Heart left ventricle (tissue), 13 donors: ENCODE measurements around the gene NFS1.

Source experiments
- POLR2A ChIP-seq, 2 donors: fragments of 450-650 bp; IDR thresholded peaks; one replicate each; pipeline ENCODE4 v1.6.1; 2017; ENCODE audit warnings: antibody characterized with exemption in 2 of 2, mild to moderate bottlenecking in 2 of 2, moderate library complexity in 2 of 2
- TF ChIP-seq, protein P1 (sequence below), 12 donors: fragments of 200-600 bp; sonication (generic) in 4 of 12; IDR thresholded peaks; one replicate each; pipeline versions ENCODE4 v1.5.0 to v1.8.0; 2018 to 2022; ENCODE audit warnings: antibody characterized with exemption in 12 of 12, mild to moderate bottlenecking in 5 of 12
- donor health status: ischemic (EF 13 %, LVEDD 7.1; RV severe dilation, severe dysfunction).
- donor health status: DM: no; HTN: yes; CAD: no.
- donor health status: DM: no; HTN: no; CAD: no.
- donor health status: ischemic (EF 25% LVEDD 6.9; RV normal size, moderate dysfunction).
- donor health status: ischemic (EF 25% LVEDD 5.7; RV mildly dilated, moderate dysfunction).
- donor health status: ischemic (EF 35%, LVEDD 5.7; RV mildly dilated, moderate dysfunction).
- donor health status: nonischemic (EF 11% LVEDD 7.7; RV severe dilation, severe dysfunction).
- donor health status: DM: yes; HTN: yes; CAD: no.
- donor health status: PGD.
- donor health status: ischemic (EF 29% LVEDD 5.4; RV normal size, mild dysfunction).
- donor health status: nonischemic (EF 23%, LVEDD 6.1; RV moderate dilation, normal function).

DNA sequence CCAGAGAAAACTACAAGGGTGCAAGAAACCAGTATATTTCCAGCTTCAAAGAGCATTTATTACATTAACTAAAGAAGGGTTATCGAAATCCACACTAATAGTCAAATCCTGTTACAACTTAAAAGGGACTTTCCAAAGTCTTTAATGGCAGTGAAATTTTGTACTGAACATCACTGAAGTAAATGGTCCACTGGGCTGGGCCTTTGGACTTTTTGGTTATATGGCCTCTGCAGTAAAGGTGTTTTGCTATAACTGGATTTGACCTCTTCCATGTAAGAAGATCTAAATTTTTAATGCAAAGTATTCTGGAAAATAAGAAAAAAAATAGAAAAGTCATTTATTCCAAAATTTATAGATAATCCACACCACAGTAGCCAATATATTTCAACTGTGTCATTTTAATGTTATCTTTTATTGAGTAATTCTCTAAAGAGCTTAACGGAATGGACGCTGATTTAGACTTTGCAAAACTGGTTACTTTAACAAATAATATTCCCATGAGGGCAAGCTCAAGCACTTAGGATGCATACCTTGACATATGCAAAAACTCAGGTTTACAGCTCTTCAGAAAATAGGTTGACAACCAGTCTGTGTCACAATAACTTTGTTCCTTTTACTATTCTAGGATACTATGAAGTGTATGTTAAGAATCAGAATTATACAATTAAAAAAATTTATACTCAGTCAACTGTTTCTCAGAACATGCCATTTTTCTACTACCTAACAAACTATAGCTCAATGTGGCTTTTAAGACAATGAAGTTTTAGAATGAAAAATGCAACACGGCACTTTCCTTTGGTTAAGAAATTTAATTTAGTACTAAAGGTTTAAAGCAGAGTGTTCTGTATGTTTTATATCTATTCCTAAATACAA, 35.9 kb upstream of the NFS1 start:
- TF ChIP-seq, protein P1, sequence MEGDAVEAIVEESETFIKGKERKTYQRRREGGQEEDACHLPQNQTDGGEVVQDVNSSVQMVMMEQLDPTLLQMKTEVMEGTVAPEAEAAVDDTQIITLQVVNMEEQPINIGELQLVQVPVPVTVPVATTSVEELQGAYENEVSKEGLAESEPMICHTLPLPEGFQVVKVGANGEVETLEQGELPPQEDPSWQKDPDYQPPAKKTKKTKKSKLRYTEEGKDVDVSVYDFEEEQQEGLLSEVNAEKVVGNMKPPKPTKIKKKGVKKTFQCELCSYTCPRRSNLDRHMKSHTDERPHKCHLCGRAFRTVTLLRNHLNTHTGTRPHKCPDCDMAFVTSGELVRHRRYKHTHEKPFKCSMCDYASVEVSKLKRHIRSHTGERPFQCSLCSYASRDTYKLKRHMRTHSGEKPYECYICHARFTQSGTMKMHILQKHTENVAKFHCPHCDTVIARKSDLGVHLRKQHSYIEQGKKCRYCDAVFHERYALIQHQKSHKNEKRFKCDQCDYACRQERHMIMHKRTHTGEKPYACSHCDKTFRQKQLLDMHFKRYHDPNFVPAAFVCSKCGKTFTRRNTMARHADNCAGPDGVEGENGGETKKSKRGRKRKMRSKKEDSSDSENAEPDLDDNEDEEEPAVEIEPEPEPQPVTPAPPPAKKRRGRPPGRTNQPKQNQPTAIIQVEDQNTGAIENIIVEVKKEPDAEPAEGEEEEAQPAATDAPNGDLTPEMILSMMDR (IDR thresholded peaks at IDR 0.05), result no peak
- no peak for TF ChIP-seq POLR2A (IDR thresholded peaks at IDR 0.05)
